Measurements from ENCODE around the gene ROBO1. TPM values are rescaled to one million over a fixed set of nuclear protein-coding genes. Genes with fewer than 3 reads are reported as not detected.

ROBO1 gene
- total RNA-seq, 1 experiment from 2014 or later = 34.5 TPM

- H3K27me3 ChIP-seq (ENCODE audit: control insufficient read depth, insufficient read depth, low read length) = no peaks in the 10 kb centered on the region
- no peak for DNase-seq
- no peak overlapping the region for H3K4me3 ChIP-seq (ENCODE audit: insufficient read depth, low read depth, low read length)
- peaks cover 2% of the 10 kb centered on the region for H3K36me3 ChIP-seq (replicated peaks; ENCODE audit: control insufficient read depth, insufficient read depth, low read length)
Measured at GRCh38 chr3:78605178-78605577, 1162.6 kb downstream of the ROBO1 start.

GRCh38 chr3:78604341-78604740 lies 1163.5 kb downstream of the ROBO1 start:
- DNase-seq = no peak
- no peak overlapping the region for H3K4me3 ChIP-seq (ENCODE audit: insufficient read depth, low read depth, low read length)
- peaks cover 2% of the 10 kb centered on the region for H3K36me3 ChIP-seq (replicated peaks; ENCODE audit: control insufficient read depth, insufficient read depth, low read length)
- no peaks in the 10 kb centered on the region for H3K27me3 ChIP-seq (ENCODE audit: control insufficient read depth, insufficient read depth, low read length)

- Histone ChIP-seq H3K27me3 (ENCODE audit: control insufficient read depth, insufficient read depth, low read length) (no peaks in the 10 kb centered on the region), H3K4me3 (ENCODE audit: insufficient read depth, low read depth, low read length) (no peak overlapping the region), H3K36me3 (replicated peaks; ENCODE audit: control insufficient read depth, insufficient read depth, low read length) (no peaks in the 10 kb centered on the region; the same call in 1 of the 2 replicates)
- DNase-seq = no peak
Measured at GRCh38 chr3:78601249-78601648, 1166.5 kb downstream of the ROBO1 start.

- no peak overlapping the region for H3K4me3 ChIP-seq (ENCODE audit: insufficient read depth, low read depth, low read length)
- no peaks in the 10 kb centered on the region for H3K27me3 ChIP-seq (ENCODE audit: control insufficient read depth, insufficient read depth, low read length)
- H3K36me3 ChIP-seq (replicated peaks; ENCODE audit: control insufficient read depth, insufficient read depth, low read length) = no peaks in the 10 kb centered on the region
- peak; percentile 13 for DNase-seq
Measured at GRCh38 chr3:78589778-78590177, 1178.0 kb downstream of the ROBO1 start.

- H3K36me3 ChIP-seq (replicated peaks; ENCODE audit: control insufficient read depth, insufficient read depth, low read length) = no peaks in the 10 kb centered on the region
- peak; percentile 7 for DNase-seq
- H3K27me3 ChIP-seq (ENCODE audit: control insufficient read depth, insufficient read depth, low read length) = no peaks in the 10 kb centered on the region
- no peak overlapping the region for H3K4me3 ChIP-seq (ENCODE audit: insufficient read depth, low read depth, low read length)
Measured at GRCh38 chr3:78588906-78589621, 1178.7 kb downstream of the ROBO1 start.

GRCh38 chr3:78580681-78581080 lies 1187.1 kb downstream of the ROBO1 start:
- Histone ChIP-seq H3K27me3 (ENCODE audit: control insufficient read depth, insufficient read depth, low read length) (no peaks in the 10 kb centered on the region), H3K36me3 (replicated peaks; ENCODE audit: control insufficient read depth, insufficient read depth, low read length) (no peaks in the 10 kb centered on the region), H3K4me3 (ENCODE audit: insufficient read depth, low read depth, low read length) (no peak overlapping the region)
- no peak for DNase-seq

- no peaks in the 10 kb centered on the region for H3K36me3 ChIP-seq (replicated peaks; ENCODE audit: control insufficient read depth, insufficient read depth, low read length)
Measured at GRCh38 chr3:78571486-78571885, 1196.3 kb downstream of the ROBO1 start.

GRCh38 chr3:78570496-78570895 lies 1197.3 kb downstream of the ROBO1 start:
- no peak for DNase-seq
- Histone ChIP-seq H3K27me3 (ENCODE audit: control insufficient read depth, insufficient read depth, low read length) (no peaks in the 10 kb centered on the region), H3K36me3 (replicated peaks; ENCODE audit: control insufficient read depth, insufficient read depth, low read length) (no peaks in the 10 kb centered on the region), H3K4me3 (ENCODE audit: insufficient read depth, low read depth, low read length) (no peak overlapping the region)

More at GRCh38 chr3:78571486-78571885, 1196.3 kb downstream of the ROBO1 start:
- Histone ChIP-seq H3K27me3 (ENCODE audit: control insufficient read depth, insufficient read depth, low read length) (no peaks in the 10 kb centered on the region), H3K4me3 (ENCODE audit: insufficient read depth, low read depth, low read length) (no peak overlapping the region)
- DNase-seq = no peak

GRCh38 chr3:78569804-78570203 lies 1198.0 kb downstream of the ROBO1 start:
- H3K4me3 ChIP-seq (ENCODE audit: insufficient read depth, low read depth, low read length) = no peak overlapping the region
- no peaks in the 10 kb centered on the region for H3K36me3 ChIP-seq (replicated peaks; ENCODE audit: control insufficient read depth, insufficient read depth, low read length)

GRCh38 chr3:78565712-78566111 lies 1202.1 kb downstream of the ROBO1 start:
- Histone ChIP-seq H3K27me3 (ENCODE audit: control insufficient read depth, insufficient read depth, low read length) (no peaks in the 10 kb centered on the region), H3K36me3 (replicated peaks; ENCODE audit: control insufficient read depth, insufficient read depth, low read length) (no peaks in the 10 kb centered on the region), H3K4me3 (ENCODE audit: insufficient read depth, low read depth, low read length) (no peak overlapping the region)
- no peak for DNase-seq

More at GRCh38 chr3:78569804-78570203, 1198.0 kb downstream of the ROBO1 start:
- no peaks in the 10 kb centered on the region for H3K27me3 ChIP-seq (ENCODE audit: control insufficient read depth, insufficient read depth, low read length)
- no peak for DNase-seq

- no peak overlapping the region for H3K4me3 ChIP-seq (ENCODE audit: insufficient read depth, low read depth, low read length)
Measured at GRCh38 chr3:78562328-78562727, 1205.5 kb downstream of the ROBO1 start.

More at GRCh38 chr3:78562328-78562727, 1205.5 kb downstream of the ROBO1 start:
- DNase-seq = no peak
- H3K27me3 ChIP-seq (ENCODE audit: control insufficient read depth, insufficient read depth, low read length) = no peaks in the 10 kb centered on the region
- H3K36me3 ChIP-seq (replicated peaks; ENCODE audit: control insufficient read depth, insufficient read depth, low read length) = no peaks in the 10 kb centered on the region

Data from H7 (cell line).